Measurements from ENCODE around the gene RAB14.

DNA sequence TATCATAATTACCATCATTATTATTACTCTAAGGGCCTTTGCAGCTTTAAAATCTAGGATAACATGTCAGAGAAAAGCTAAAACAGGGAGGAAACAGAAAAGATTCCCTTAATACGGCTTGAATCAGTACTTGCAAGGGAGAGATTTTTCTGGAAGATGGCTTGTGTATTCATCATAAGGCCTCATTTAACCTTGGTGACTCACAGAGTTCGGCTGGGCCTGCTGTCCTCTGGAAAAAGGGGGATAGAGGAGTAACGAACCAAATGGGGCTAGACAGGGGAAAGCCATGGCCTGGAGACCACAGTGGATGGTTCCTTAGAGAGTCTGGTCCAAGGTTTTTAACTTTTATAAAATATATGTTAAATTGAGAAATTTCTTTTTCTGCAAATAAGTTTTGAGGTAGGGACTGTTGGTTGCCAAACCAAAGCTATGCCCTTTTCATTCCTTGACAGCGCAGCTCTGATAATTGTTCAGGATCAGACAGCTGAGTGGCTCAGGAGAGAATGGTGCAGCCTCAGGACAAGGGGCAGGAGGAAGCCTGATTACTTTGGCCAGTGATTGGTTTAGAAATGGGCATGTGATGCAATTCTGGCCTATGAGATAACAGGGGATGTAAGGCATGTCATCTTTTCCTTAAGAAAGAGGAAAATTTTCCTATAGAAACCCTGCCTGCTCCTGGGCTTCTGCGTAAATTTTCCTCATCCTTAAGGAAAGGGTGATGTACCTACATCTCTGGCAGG is 40.7 kb upstream of the RAB14 start:
- no peak for TF ChIP-seq CHD2 (IDR thresholded peaks at IDR 0.05; ENCODE audit: low read length, partially characterized antibody)
- TF ChIP-seq, protein P1, sequence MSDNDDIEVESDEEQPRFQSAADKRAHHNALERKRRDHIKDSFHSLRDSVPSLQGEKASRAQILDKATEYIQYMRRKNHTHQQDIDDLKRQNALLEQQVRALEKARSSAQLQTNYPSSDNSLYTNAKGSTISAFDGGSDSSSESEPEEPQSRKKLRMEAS (IDR thresholded peaks at IDR 0.05; ENCODE audit: low read depth): no peak
- TF ChIP-seq GATA2 (CRISPR knock-in tag; IDR thresholded peaks at IDR 0.05): no peak
- TF ChIP-seq, protein P2, sequence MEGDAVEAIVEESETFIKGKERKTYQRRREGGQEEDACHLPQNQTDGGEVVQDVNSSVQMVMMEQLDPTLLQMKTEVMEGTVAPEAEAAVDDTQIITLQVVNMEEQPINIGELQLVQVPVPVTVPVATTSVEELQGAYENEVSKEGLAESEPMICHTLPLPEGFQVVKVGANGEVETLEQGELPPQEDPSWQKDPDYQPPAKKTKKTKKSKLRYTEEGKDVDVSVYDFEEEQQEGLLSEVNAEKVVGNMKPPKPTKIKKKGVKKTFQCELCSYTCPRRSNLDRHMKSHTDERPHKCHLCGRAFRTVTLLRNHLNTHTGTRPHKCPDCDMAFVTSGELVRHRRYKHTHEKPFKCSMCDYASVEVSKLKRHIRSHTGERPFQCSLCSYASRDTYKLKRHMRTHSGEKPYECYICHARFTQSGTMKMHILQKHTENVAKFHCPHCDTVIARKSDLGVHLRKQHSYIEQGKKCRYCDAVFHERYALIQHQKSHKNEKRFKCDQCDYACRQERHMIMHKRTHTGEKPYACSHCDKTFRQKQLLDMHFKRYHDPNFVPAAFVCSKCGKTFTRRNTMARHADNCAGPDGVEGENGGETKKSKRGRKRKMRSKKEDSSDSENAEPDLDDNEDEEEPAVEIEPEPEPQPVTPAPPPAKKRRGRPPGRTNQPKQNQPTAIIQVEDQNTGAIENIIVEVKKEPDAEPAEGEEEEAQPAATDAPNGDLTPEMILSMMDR (IDR thresholded peaks at IDR 0.05): no peak
- no peak for TF ChIP-seq POLR2AphosphoS5 (IDR thresholded peaks at IDR 0.05; ENCODE audit: low read depth, low read length)
- TF ChIP-seq, protein P3, sequence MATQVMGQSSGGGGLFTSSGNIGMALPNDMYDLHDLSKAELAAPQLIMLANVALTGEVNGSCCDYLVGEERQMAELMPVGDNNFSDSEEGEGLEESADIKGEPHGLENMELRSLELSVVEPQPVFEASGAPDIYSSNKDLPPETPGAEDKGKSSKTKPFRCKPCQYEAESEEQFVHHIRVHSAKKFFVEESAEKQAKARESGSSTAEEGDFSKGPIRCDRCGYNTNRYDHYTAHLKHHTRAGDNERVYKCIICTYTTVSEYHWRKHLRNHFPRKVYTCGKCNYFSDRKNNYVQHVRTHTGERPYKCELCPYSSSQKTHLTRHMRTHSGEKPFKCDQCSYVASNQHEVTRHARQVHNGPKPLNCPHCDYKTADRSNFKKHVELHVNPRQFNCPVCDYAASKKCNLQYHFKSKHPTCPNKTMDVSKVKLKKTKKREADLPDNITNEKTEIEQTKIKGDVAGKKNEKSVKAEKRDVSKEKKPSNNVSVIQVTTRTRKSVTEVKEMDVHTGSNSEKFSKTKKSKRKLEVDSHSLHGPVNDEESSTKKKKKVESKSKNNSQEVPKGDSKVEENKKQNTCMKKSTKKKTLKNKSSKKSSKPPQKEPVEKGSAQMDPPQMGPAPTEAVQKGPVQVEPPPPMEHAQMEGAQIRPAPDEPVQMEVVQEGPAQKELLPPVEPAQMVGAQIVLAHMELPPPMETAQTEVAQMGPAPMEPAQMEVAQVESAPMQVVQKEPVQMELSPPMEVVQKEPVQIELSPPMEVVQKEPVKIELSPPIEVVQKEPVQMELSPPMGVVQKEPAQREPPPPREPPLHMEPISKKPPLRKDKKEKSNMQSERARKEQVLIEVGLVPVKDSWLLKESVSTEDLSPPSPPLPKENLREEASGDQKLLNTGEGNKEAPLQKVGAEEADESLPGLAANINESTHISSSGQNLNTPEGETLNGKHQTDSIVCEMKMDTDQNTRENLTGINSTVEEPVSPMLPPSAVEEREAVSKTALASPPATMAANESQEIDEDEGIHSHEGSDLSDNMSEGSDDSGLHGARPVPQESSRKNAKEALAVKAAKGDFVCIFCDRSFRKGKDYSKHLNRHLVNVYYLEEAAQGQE (IDR thresholded peaks at IDR 0.05; ENCODE audit: low read depth, low read length): no peak
- TF ChIP-seq JUND (IDR thresholded peaks at IDR 0.05): no peak
- TF ChIP-seq TCF12 (IDR thresholded peaks at IDR 0.05): no peak
- TF ChIP-seq GABPA (IDR thresholded peaks at IDR 0.05; ENCODE audit: low read depth): no peak
- no peak for TF ChIP-seq EZH2phosphoT487 (IDR thresholded peaks at IDR 0.05; ENCODE audit: borderline replicate concordance, low read depth)
- TF ChIP-seq, protein P4, sequence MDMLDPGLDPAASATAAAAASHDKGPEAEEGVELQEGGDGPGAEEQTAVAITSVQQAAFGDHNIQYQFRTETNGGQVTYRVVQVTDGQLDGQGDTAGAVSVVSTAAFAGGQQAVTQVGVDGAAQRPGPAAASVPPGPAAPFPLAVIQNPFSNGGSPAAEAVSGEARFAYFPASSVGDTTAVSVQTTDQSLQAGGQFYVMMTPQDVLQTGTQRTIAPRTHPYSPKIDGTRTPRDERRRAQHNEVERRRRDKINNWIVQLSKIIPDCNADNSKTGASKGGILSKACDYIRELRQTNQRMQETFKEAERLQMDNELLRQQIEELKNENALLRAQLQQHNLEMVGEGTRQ (IDR thresholded peaks at IDR 0.05; ENCODE audit: borderline replicate concordance, low read depth, low read length): no peak

Data from SK-N-SH (cell line).